ENCODE results near the gene RBMY1A1.
"Not testable (repeated sequence)": the region's sequence is repeated elsewhere in the genome, so short reads cannot be mapped to it uniquely, and the experiment has no call there.

DNA sequence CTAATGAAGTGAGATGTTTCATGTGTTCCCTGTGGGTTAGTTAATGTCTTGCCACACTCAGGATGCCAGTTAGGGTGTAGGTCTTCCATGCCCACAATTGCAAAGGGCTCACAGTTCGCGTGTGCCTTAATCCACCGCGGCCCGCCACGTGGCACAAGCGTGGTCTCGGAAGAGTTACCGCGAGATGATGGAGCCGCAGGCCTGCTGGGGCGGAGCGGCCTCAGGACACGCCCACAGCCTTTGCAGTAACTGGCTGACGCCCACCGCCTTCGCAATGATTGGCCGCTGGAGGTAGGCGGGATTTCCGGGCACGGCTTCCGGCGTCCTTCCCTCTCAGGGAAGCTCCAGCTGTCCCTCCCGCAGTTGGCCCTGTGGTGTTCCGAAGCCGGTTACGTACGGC is 23.6 kb upstream of the RBMY1A1 start, which contains the start of gene RBMY1B:
- TF ChIP-seq, protein P1, sequence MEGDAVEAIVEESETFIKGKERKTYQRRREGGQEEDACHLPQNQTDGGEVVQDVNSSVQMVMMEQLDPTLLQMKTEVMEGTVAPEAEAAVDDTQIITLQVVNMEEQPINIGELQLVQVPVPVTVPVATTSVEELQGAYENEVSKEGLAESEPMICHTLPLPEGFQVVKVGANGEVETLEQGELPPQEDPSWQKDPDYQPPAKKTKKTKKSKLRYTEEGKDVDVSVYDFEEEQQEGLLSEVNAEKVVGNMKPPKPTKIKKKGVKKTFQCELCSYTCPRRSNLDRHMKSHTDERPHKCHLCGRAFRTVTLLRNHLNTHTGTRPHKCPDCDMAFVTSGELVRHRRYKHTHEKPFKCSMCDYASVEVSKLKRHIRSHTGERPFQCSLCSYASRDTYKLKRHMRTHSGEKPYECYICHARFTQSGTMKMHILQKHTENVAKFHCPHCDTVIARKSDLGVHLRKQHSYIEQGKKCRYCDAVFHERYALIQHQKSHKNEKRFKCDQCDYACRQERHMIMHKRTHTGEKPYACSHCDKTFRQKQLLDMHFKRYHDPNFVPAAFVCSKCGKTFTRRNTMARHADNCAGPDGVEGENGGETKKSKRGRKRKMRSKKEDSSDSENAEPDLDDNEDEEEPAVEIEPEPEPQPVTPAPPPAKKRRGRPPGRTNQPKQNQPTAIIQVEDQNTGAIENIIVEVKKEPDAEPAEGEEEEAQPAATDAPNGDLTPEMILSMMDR (IDR thresholded peaks at IDR 0.05) = not testable (repeated sequence)
- TF ChIP-seq EZH2phosphoT487, EZH2 (IDR thresholded peaks at IDR 0.05): not testable (repeated sequence)
